GM18861 (cell line): ENCODE data around the gene NEUROD6.

Source experiments
- ATAC-seq: cut with Tn5 transposase; IDR thresholded peaks from one replicate; pipeline ENCODE4 v1.9.1; 2021; ENCODE audit not compliant: unreplicated experiment

The NEUROD6 gene

GRCh38 chr7:31335161-31335856, 5.2 kb downstream of the NEUROD6 start:
- no peak for ATAC-seq

DNA sequence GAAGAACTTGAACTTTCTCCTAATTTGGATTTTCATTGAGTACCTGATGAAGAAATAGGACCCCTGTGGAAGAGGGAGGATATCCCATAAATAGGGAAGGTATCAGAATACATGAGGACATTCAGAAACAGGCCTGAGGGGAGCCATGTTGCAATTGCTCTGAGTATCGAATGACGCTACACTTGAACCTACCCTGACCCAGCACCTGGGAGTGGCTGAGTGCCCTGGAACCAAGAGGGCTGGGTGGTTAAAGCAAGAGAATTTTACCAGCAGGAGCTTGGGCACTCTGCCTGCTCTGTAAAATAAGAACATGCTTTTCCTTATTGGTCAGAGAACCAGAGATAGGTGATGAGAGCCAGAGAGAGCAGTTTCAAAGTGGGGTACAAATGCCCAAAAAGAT, 7.2 kb downstream of the NEUROD6 start:
- no peak for ATAC-seq

- ATAC-seq = no peak
Measured at GRCh38 chr7:31327071-31327470, 13.5 kb downstream of the NEUROD6 start.

GRCh38 chr7:31326416-31326815, 14.1 kb downstream of the NEUROD6 start:
- ATAC-seq = no peak

- ATAC-seq = no peak
Measured at GRCh38 chr7:31323101-31323500, 17.4 kb downstream of the NEUROD6 start.

DNA sequence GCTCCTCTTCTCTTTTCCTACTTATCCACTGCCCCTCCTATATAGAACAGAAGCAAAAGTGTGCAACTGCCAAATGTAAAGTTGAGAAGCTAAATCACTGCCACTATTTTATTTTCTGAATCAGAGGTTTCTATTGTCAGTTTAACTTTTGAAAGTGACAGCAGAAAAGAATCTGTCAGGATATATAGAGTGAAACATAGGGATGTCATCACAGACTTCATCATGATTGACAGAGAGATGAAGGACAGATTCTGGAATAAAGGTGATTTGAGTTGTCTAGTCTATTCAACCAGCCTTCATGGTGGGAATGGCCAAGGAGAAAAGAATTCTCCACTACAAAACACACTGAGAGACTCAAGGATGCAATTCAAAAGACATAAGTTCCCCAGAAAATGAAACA, 19.9 kb downstream of the NEUROD6 start:
- no peak for ATAC-seq

DNA sequence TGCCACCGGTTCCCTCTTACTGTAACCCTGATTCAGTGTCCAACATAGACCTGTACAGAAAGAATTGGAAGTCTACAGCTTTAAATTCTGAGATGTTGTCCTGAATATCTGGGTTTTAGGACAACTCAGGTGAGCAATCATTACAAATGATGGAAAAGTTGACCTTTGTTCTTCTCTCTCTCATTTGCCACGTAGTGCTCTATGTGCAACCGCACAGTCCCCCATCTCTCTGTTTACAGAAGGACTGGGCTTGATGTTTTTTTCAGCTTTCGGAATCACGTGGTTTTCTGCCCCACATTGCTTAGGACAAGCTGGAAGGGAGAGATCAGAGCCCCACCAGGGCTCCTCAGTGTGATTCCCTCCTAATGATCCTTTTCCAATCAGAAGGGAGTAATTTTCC, 22.2 kb downstream of the NEUROD6 start:
- ATAC-seq = no peak

DNA sequence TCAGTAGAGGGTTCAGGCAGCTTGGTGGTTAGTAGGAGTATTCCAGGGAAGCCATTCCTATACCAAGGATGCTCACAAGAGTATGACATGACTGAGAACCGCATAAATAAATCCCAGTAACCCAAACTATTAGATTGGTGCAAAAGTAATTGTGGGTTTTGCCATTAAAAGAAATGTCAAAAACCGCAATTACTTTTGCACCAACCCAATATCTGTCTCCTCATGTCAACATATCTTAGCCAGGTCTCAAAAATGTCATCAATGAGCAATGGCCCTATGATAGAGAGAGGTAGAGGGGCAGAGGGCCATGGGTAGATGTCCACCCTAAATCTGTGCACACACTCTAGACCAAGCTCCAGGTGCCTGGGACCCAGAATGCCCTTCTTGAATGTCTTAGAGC, 23.6 kb downstream of the NEUROD6 start:
- no peak for ATAC-seq

DNA sequence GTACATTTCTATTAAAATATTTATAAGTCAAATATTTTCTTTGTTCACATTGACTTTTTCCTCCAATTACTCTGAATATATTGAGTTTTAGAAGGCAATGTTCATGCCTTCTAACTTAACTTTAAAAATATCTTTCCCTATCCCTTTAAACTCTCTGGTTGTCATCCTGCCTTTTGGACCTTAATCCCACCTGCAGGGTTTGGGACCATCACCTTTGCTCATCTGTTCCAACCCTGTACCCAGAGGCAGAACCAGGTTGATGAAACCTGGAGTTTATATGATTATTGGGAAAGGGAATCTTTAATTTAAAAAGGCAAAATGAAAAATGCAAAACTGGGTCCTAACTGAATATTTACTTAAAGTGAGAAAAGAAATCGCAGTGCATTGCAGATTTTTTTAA, 24.8 kb downstream of the NEUROD6 start:
- ATAC-seq = no peak

- ATAC-seq = no peak
Measured at GRCh38 chr7:31314781-31315180, 25.7 kb downstream of the NEUROD6 start.

- ATAC-seq = no peak
Measured at GRCh38 chr7:31312889-31313288, 27.6 kb downstream of the NEUROD6 start.

DNA sequence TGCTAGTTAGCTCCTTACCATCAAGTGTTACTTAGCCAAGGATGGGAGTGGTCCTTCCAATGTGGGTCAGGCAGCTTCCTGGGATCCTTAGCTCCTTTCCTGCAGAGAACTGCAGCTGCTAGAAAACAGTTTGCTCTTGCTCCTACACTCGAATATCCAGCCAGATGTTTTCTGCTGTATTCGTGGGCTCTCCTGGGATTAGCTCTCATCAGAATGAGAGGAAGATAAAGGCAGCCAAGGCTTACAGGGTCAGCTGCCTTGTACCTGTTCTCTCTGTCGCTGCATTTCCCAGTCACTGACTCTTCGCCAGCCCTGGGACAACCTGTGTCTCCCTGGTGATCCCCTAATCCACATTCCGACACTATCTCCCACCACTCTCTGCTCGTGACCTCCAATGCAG, 29.0 kb downstream of the NEUROD6 start:
- no peak for ATAC-seq

DNA sequence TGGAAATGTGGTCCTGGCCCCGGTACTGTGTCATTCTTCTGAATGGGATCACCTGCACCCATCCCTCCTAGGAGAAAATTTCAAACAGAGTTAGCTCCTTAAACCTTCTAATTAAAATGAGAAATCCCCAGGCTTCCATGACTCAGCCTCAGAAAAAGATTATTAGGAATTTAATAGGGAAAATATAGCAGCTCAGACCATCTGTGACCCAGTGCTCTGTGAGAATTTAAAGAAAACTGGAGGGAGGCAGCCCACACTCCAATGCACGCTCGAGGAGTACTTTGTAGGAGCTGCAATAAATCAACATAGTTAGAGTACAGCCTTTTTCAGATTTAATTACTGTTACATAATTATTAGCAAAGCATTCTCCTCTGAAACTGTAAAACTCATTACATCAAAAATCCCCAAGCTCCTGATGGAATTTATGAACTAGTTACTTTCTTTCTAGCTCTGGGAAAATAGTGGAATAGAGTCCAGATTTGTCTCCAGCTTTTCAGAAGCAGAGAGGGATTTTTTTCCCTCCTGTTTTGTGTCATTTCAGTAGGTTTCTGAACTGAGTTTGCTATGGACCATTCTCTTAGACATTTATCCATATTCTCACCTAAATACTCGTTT, 30.1 kb downstream of the NEUROD6 start:
- ATAC-seq = no peak

- no peak for ATAC-seq
Measured at GRCh38 chr7:31309407-31309806, 31.1 kb downstream of the NEUROD6 start.

DNA sequence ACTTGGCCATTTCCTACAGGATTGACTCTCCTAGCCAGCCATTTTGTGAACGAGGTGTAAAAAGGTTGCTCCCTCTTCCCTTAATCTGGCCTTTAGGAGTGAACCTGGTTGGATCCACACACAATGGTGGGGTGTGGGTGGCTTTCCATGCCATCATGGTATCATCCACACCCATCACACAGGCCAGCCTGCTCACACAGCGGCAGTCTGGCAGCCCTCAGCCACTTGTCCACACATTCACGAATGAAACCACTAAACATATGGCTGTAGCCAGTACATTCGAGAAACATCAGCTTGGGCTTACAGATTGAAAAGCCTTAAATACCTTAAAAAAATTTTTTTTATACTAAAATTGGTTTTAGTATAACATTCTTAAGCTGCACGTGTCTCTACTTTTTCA, 31.9 kb downstream of the NEUROD6 start:
- no peak for ATAC-seq

GRCh38 chr7:31307972-31308371, 32.6 kb downstream of the NEUROD6 start:
- no peak for ATAC-seq

GRCh38 chr7:31305260-31305659, 35.3 kb downstream of the NEUROD6 start:
- ATAC-seq = no peak

DNA sequence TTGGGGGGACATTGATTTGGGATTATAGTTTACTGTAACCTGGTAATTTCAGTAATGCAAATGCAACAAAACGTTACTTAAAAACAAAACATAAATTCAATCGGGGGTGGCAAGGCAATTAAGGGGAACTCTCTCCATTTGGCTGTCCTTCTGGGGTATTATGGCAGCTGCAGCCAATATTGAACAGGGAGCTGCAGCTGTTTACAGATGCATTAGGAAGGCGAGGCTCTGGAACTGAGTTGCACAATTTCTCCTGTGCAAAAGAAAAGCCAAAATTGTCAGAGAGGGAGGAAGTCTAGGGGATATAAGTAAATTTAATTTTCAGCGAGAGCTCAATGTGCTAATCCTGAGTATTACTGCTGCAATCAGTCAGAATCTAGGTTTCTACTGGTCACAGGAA, 36.1 kb downstream of the NEUROD6 start:
- ATAC-seq = no peak

DNA sequence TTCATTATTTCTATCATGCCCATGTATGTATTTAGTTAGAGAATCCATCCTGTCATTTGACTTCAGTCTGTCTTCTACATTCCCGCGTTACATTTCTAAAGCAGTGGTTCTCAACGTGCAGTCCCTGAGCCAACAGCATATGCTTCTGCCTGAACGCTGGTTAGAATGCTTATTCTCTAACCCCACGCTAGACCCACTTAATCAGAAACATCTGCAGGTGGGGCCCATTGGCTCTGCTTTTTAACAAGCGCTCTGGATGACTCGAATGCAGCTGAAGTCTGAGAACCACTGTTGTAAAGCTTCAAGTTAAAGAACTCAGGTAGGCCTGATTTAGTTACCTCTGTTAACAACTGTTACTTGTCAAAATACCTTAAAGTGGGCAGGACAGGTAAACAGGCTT, 38.2 kb downstream of the NEUROD6 start:
- no peak for ATAC-seq

- no peak for ATAC-seq
Measured at GRCh38 chr7:31299336-31299735, 41.2 kb downstream of the NEUROD6 start.

DNA sequence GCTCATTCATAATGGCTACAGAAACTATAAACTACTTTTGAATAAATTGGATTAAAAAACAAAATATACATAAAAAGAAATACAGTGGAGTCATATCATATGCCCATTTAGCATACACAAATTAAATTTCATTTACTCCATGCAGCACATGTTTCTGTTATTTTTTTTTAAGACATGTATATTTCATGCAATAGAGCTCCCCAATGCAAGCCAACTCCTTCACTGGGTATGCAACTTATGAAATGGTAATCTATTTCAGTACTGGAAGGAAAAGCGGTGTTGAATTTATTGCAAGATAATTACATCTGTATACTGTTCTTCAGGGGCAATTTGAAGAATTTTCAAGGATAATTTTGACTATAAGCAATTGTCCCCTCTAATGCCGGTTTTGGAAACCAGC, 49.9 kb downstream of the NEUROD6 start:
- ATAC-seq = no peak
